ENCODE measurements around the gene HP1BP3.

- TF ChIP-seq CTCF (IDR thresholded peaks at IDR 0.05): no peak
- no peak for TF ChIP-seq POLR2A (IDR thresholded peaks at IDR 0.05)
These were observed 79.0 kb downstream of the HP1BP3 start for GRCh38 chr1:20708057-20708456.
